H1 (cell line): ENCODE data around the gene AGPS. TPM values are rescaled to one million over a fixed set of nuclear protein-coding genes. Genes with fewer than 3 reads are reported as not detected.

Experiments
- BCL11A ChIP-seq, 2 experiments: IDR thresholded peaks; one replicate each; pipeline ENCODE4 v1.6.1; 2011; ENCODE audit warnings: low read depth in 2 of 2, low read length in 2 of 2, mild to moderate bottlenecking in 2 of 2
- HDAC6 ChIP-seq: IDR thresholded peaks from one replicate; pipeline ENCODE4 v1.7.1; 2012; ENCODE audit warnings: low read depth, mild to moderate bottlenecking, inconsistent platforms, low read length, moderate library complexity
- NANOG ChIP-seq: IDR thresholded peaks from 2 replicates; pipeline ENCODE4 v1.6.1; 2011; ENCODE audit warnings: low read length, low read depth, mild to moderate bottlenecking, inconsistent platforms; ENCODE audit not compliant: insufficient read depth, poor library complexity, severe bottlenecking
- POU5F1 ChIP-seq: IDR thresholded peaks from 2 replicates; pipeline ENCODE4 v1.6.1; 2011; ENCODE audit warnings: low read depth, mild to moderate bottlenecking, low read length, moderate library complexity
- SP1 ChIP-seq: IDR thresholded peaks from 2 replicates; pipeline ENCODE4 v1.6.1; 2011; ENCODE audit warnings: low read depth, low read length
- SP4 ChIP-seq: IDR thresholded peaks from 2 replicates; pipeline ENCODE4 v1.6.1; 2012; ENCODE audit warnings: low read length, inconsistent platforms
- SRF ChIP-seq: IDR thresholded peaks from 2 replicates; pipeline ENCODE4 v1.6.1; 2011; ENCODE audit warnings: mild to moderate bottlenecking, low read depth, low read length, moderate library complexity
- SUZ12 ChIP-seq: fragments of 200-600 bp; sonication (generic); IDR thresholded peaks from 2 replicates; pipeline ENCODE4 v1.6.1; 2012; ENCODE audit warnings: mild to moderate bottlenecking, inconsistent platforms, low read length, moderate library complexity, mixed read lengths
- polyA plus RNA-seq, 7 experiments: library from polyadenylated mRNA; depleted of rRNA in 3 of 7; stranded (reverse) in 5 of 7; unstranded in 2 of 7; fragments of >200 nt in 5 of 7; fragments of 200-250 nt in 2 of 7; gene quantifications; 1 replicate in 5 of 7; 2 replicates in 1 of 7; 4 replicates in 1 of 7; pipeline versions ENCODE4 v1.2.1 to v1.2.3, GENCODE V29; 2011 to 2013; ENCODE audit warnings: missing spikeins in 2 of 7, mixed read lengths in 2 of 7
- total RNA-seq: library from RNA; stranded (reverse); fragmentation: NEBNext Ultra II Directional; extraction: Animal tissue kit (Norgen Biotek cat#: 25700); gene quantifications from 2 replicates; pipeline ENCODE4 v1.2.1, GENCODE V29; 2021
- TF ChIP-seq, protein P1 (sequence below): IDR thresholded peaks from 2 replicates; pipeline ENCODE4 v1.6.1; 2011; ENCODE audit warnings: low read depth, mild to moderate bottlenecking, low read length; ENCODE audit not compliant: insufficient read depth
- TF ChIP-seq, protein P2 (sequence below): IDR thresholded peaks from 2 replicates; pipeline ENCODE4 v1.6.1; 2012; ENCODE audit warnings: inconsistent platforms

The AGPS gene
- total and polyA plus RNA-seq, 2 of the 8 experiments (the other 6 are each of a cell fraction or from before 2014, with no cell fraction given) = 7.3 to 57.8 TPM

DNA sequence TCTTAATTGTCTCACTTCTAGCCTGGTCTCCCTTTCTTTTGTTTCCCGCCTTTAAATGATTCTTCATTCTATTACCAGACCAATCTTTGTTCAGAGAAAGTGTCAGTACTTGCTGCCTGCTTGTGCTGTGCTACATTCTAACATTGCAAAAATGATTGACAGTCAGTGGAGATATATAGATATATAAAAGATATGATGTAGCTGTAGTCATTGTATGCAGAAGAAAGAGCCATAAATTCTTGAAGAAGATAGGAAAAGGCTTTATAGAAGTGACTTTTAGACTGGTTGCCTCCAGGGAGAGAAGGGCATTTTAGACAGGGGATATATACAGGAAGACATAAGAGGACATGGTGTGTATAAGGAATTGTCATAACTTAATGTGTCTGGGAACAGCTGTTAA, 13.6 kb downstream of the AGPS start (continued):
- TF ChIP-seq, protein P1, sequence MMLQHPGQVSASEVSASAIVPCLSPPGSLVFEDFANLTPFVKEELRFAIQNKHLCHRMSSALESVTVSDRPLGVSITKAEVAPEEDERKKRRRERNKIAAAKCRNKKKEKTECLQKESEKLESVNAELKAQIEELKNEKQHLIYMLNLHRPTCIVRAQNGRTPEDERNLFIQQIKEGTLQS = no peak
- TF ChIP-seq NANOG = no peak
- TF ChIP-seq POU5F1 = no peak
- no peak for TF ChIP-seq HDAC6
- TF ChIP-seq SUZ12 = no peak
- no peak for TF ChIP-seq SRF
- TF ChIP-seq, protein P2, sequence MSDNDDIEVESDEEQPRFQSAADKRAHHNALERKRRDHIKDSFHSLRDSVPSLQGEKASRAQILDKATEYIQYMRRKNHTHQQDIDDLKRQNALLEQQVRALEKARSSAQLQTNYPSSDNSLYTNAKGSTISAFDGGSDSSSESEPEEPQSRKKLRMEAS = no peak
- no peak for TF ChIP-seq SP1
- no peak for TF ChIP-seq SP4
- no peak for TF ChIP-seq BCL11A (IDR thresholded peaks at IDR 0.05; ENCODE audit: low read depth in 2 of 2, low read length in 2 of 2)
